A673 (cell line): ENCODE results near the gene ZNF616. TPM values are rescaled to one million over a fixed set of nuclear protein-coding genes. Genes with fewer than 3 reads are reported as not detected.

Experiments used
- BruUV-seq: library from RNA; stranded (reverse); fragments of 400-500 nt; replicated peaks from 2 replicates; lab custom pipeline; 2021; lab: Mats Ljungman, UMichigan
- CTCF ChIA-PET: fragments of 300-600 bp; sonication (Branson Sonifier 250); formaldehyde crosslinking; loops from one replicate; lab custom pipeline; 2022; ENCODE audit warnings: antibody characterized with exemption; lab: Charles Lee
- POLR2A ChIA-PET: fragments of 300-600 bp; sonication (Branson Sonifier 250); formaldehyde crosslinking; loops from one replicate; lab custom pipeline; 2022; ENCODE audit warnings: antibody characterized with exemption; ENCODE audit not compliant: low non-redundant PET; lab: Charles Lee
- DNase-seq: peaks from one replicate; pipeline ENCODE4 v3.0.0-alpha.2; 2015; ENCODE audit warnings: low spot score
- H3K27ac ChIP-seq: fragments of 200-600 bp; sonication (generic); 2 replicates; pipeline ENCODE4 v1.5.1; 2016; ENCODE audit warnings: mixed run types, low read depth, mild to moderate bottlenecking, mixed read lengths, antibody characterized with exemption, low read length; ENCODE audit not compliant: poor library complexity, severe bottlenecking
- H3K27me3 ChIP-seq: fragments of 200-600 bp; sonication (generic); replicated peaks from 2 replicates; pipeline ENCODE4 v1.6.1; 2017; ENCODE audit warnings: mixed run types, low read depth, mild to moderate bottlenecking, mixed read lengths, antibody characterized with exemption, low read length; ENCODE audit not compliant: insufficient read depth, poor library complexity
- H3K36me3 ChIP-seq: fragments of 200-600 bp; sonication (generic); 2 replicates; pipeline ENCODE4 v1.6.1; 2016; ENCODE audit warnings: mixed run types, mild to moderate bottlenecking, mixed read lengths, antibody characterized with exemption, low read length; ENCODE audit not compliant: insufficient read depth, poor library complexity, severe bottlenecking
- H3K4me1 ChIP-seq: fragments of 200-600 bp; sonication (generic); 2 replicates; pipeline ENCODE4 v1.6.1; 2017; ENCODE audit warnings: mixed run types, mild to moderate bottlenecking, mixed read lengths, antibody characterized with exemption, low read length; ENCODE audit not compliant: insufficient read depth, poor library complexity, severe bottlenecking
- H3K4me3 ChIP-seq: fragments of 200-600 bp; sonication (generic); 2 replicates; pipeline ENCODE4 v1.5.1; 2016; ENCODE audit warnings: low read depth, mixed run types, mild to moderate bottlenecking, mixed read lengths, low read length; ENCODE audit not compliant: poor library complexity, severe bottlenecking
- H3K9me3 ChIP-seq: fragments of 200-600 bp; sonication (generic); 2 replicates; pipeline ENCODE4 v1.6.1; 2016; ENCODE audit warnings: mixed run types, low read depth, mild to moderate bottlenecking, mixed read lengths, antibody characterized with exemption, low read length; ENCODE audit not compliant: poor library complexity, severe bottlenecking
- EZH2 ChIP-seq: fragments of 200-600 bp; sonication (generic); IDR thresholded peaks from 2 replicates; pipeline ENCODE4 v1.6.1; 2017; ENCODE audit warnings: borderline replicate concordance, low read depth, mild to moderate bottlenecking, mixed read lengths, antibody characterized with exemption, low read length; ENCODE audit not compliant: poor library complexity, severe bottlenecking
- intact Hi-C: fragments of 100-400 bp; cut with micrococcal nuclease; formaldehyde crosslinking; loops from one replicate; pipeline ENCODE4 v1.10.0; 2022; ENCODE audit not compliant: unreplicated experiment
- total RNA-seq: library from RNA; stranded (reverse); gene quantifications from 2 replicates; pipeline ENCODE4 v1.2.3, GENCODE V29; 2021
- TF ChIP-seq, protein P1 (sequence below): fragments of 300-800, 200-600 bp; sonication (generic); conservative IDR thresholded peaks from 2 replicates; pipeline ENCODE4 v1.5.1; 2017; ENCODE audit warnings: low read depth, mild to moderate bottlenecking, antibody characterized with exemption, low read length, moderate library complexity, mixed read lengths

Gene ZNF616
- total RNA-seq, 1 experiment from 2014 or later: 17.1 TPM

DNA sequence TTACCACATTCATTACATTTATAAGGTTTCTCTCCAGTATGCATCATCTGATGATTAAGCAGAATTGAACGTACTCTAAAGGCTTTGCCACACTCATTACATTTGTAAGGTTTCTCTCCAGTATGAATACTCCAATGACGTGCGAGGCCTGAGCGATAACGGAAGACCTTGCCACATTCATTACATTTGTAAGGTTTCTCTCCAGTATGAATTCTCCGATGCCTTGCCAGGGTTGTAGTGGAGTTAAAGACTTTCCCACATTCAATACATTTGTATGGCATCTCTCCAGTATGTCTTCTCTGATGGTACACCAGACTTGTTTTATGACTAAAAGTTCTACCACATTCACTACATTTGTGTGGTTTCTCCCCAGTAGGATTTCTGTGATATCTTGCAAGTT, 74.3 kb downstream of the ZNF616 start:
- no peak overlapping the region for H3K4me3 ChIP-seq
- no peaks in the 10 kb centered on the region for H3K4me1 ChIP-seq
- intact Hi-C loops: no loop called here
- H3K9me3 ChIP-seq: peaks cover 77% of the 10 kb centered on the region
- TF ChIP-seq, protein P1, sequence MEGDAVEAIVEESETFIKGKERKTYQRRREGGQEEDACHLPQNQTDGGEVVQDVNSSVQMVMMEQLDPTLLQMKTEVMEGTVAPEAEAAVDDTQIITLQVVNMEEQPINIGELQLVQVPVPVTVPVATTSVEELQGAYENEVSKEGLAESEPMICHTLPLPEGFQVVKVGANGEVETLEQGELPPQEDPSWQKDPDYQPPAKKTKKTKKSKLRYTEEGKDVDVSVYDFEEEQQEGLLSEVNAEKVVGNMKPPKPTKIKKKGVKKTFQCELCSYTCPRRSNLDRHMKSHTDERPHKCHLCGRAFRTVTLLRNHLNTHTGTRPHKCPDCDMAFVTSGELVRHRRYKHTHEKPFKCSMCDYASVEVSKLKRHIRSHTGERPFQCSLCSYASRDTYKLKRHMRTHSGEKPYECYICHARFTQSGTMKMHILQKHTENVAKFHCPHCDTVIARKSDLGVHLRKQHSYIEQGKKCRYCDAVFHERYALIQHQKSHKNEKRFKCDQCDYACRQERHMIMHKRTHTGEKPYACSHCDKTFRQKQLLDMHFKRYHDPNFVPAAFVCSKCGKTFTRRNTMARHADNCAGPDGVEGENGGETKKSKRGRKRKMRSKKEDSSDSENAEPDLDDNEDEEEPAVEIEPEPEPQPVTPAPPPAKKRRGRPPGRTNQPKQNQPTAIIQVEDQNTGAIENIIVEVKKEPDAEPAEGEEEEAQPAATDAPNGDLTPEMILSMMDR: no peak
- no peak for TF ChIP-seq EZH2
- DNase-seq: no peak
- POLR2A ChIA-PET: no interaction called here
- H3K27me3 ChIP-seq: no peaks in the 10 kb centered on the region
- no peak overlapping the region for H3K27ac ChIP-seq
- BruUV-seq: no TSS peak
- peaks cover 34% of the 10 kb centered on the region for H3K36me3 ChIP-seq
- CTCF ChIA-PET: no interaction called here

Other genes starting within 250 kb of the ZNF616 start
- 22.9 and 26.3 TPM in 2 replicates for gene ZNF649, start 234.9 kb downstream of the ZNF616 start, total RNA-seq
- 5.3 and 7.7 TPM in 2 replicates for gene ZNF613, start 212.5 kb downstream of the ZNF616 start, total RNA-seq
- 7.2 TPM in 2 replicates for gene ZNF350, start 153.1 kb downstream of the ZNF616 start, total RNA-seq
- 10.2 and 11.4 TPM in 2 replicates for gene ZNF615, start 131.7 kb downstream of the ZNF616 start, total RNA-seq
- 9.7 and 12.5 TPM in 2 replicates for gene ZNF614, start 111.6 kb downstream of the ZNF616 start, total RNA-seq
- 12.6 and 13.2 TPM in 2 replicates for gene ZNF432, start 91.1 kb downstream of the ZNF616 start, total RNA-seq
- gene ZNF841, start 44.2 kb downstream of the ZNF616 start, total RNA-seq: 15.7 and 16.7 TPM in 2 replicates
- gene ZNF836, start 31.7 kb upstream of the ZNF616 start, total RNA-seq: 6.1 and 7.7 TPM in 2 replicates
- 316 and 324 TPM in 2 replicates for gene PPP2R1A, start 50.1 kb upstream of the ZNF616 start, total RNA-seq
- 19.6 and 22.0 TPM in 2 replicates for gene ZNF766, start 129.6 kb upstream of the ZNF616 start, total RNA-seq
- gene ZNF480, start 157.2 kb upstream of the ZNF616 start, total RNA-seq: 19.4 and 20.7 TPM in 2 replicates
- 2.3 and 3.4 TPM in 2 replicates for gene ZNF610, start 196.3 kb upstream of the ZNF616 start, total RNA-seq
- 3.7 and 3.9 TPM in 2 replicates for gene ZNF880, start 230.0 kb upstream of the ZNF616 start, total RNA-seq